SK-N-SH (cell line): Measurements from ENCODE around the gene TNFAIP2.

Source experiments
- CHD2 ChIP-seq: fragments of 150-350 bp; IDR thresholded peaks from 2 replicates; pipeline ENCODE4 v1.6.1; 2018; ENCODE audit warnings: low read length; ENCODE audit not compliant: partially characterized antibody
- CTCF ChIP-seq: fragments of 200-600 bp; sonication (generic); IDR thresholded peaks from 2 replicates; pipeline ENCODE4 v1.6.1; 2017; ENCODE audit warnings: antibody characterized with exemption, mild to moderate bottlenecking, moderate library complexity
- EP300 ChIP-seq, 2 experiments: IDR thresholded peaks; 2 replicates each; pipeline versions ENCODE4 v1.4.0 to v1.6.1; 2012; ENCODE audit warnings: borderline replicate concordance in 1 of 2, low read depth in 1 of 2, low read length in 1 of 2
- FOSL2 ChIP-seq: IDR thresholded peaks from 2 replicates; pipeline ENCODE4 v1.4.0; 2012; ENCODE audit warnings: low read depth, mild to moderate bottlenecking, moderate library complexity, borderline replicate concordance
- GABPA ChIP-seq: IDR thresholded peaks from 2 replicates; pipeline ENCODE4 v1.4.0; 2012; ENCODE audit warnings: low read depth, mild to moderate bottlenecking
- GATA2 ChIP-seq: sonication (generic); formaldehyde crosslinking; IDR thresholded peaks from 2 replicates; pipeline ENCODE4 v1.5.0; 2020; ENCODE audit warnings: mild to moderate bottlenecking, missing genetic modification reagents
- IRF3 ChIP-seq: fragments of 150-350 bp; IDR thresholded peaks from 2 replicates; pipeline ENCODE4 v1.6.1; 2016; ENCODE audit warnings: mild to moderate bottlenecking, low read depth, low read length
- MAX ChIP-seq: IDR thresholded peaks from 2 replicates; pipeline ENCODE4 v1.4.0; 2012; ENCODE audit warnings: low read depth
- NRF1 ChIP-seq: IDR thresholded peaks from 2 replicates; pipeline ENCODE4 v1.6.1; 2012; ENCODE audit warnings: low read depth, mild to moderate bottlenecking, low read length
- RAD21 ChIP-seq: IDR thresholded peaks from 2 replicates; pipeline ENCODE4 v1.6.1; 2012; ENCODE audit warnings: mild to moderate bottlenecking, low read length
- SIN3A ChIP-seq: IDR thresholded peaks from 2 replicates; pipeline ENCODE4 v1.6.1; 2012; ENCODE audit warnings: low read depth, mild to moderate bottlenecking, low read length, moderate library complexity, borderline replicate concordance
- SMC3 ChIP-seq: IDR thresholded peaks from 2 replicates; pipeline ENCODE4 v1.6.1; 2012; ENCODE audit warnings: low read depth, low read length, improper control_type of control experiment
- TCF12 ChIP-seq: IDR thresholded peaks from 2 replicates; pipeline ENCODE4 v1.4.0; 2012
- USF2 ChIP-seq: fragments of 150-350 bp; IDR thresholded peaks from 2 replicates; pipeline ENCODE4 v1.6.1; 2017; ENCODE audit warnings: antibody characterized with exemption, low read length, low read depth, borderline replicate concordance

GRCh38 chr14:103164779-103165178 is 41.5 kb downstream of the TNFAIP2 start:
- TF ChIP-seq CTCF (no peak), TCF12 (no peak), MAX (no peak), NRF1 (no peak), RAD21 (no peak), FOSL2 (no peak), SMC3 (no peak), GATA2 (CRISPR knock-in tag) (no peak), EP300 (IDR thresholded peaks at IDR 0.05; ENCODE audit: borderline replicate concordance in 1 of 2, low read depth in 1 of 2, low read length in 1 of 2) (no peak), GABPA (no peak), SIN3A (no peak), CHD2 (no peak), USF2 (no peak), IRF3 (no peak)
